ENCODE data around the gene NEXN.

- TF ChIP-seq CTCF (IDR thresholded peaks at IDR 0.05) (no peak), POLR2A (IDR thresholded peaks at IDR 0.05) (no peak)
Measured at GRCh38 chr1:77940921-77941570, 52.6 kb downstream of the NEXN start.
